Stimulated activated CD8-positive, alpha-beta memory T cell treated with anti-CD3 and anti-CD28 coated beads, Interleukin-15, amount 100 ng/mL, for 4 hours (primary cell): Measurements from ENCODE around the gene PLA2G2A.

Experiments
- DNase-seq, 2 donors: peaks; one replicate each; pipeline ENCODE4 v3.0.0-alpha.2; 2020; ENCODE audit warnings: low read depth in 2 of 2

Gene PLA2G2A

GRCh38 chr1:19973616-19974015, 5.8 kb downstream of the PLA2G2A start:
- DNase-seq = no peak

GRCh38 chr1:19971664-19972063, 7.8 kb downstream of the PLA2G2A start:
- DNase-seq = no peak

GRCh38 chr1:19969898-19970660, 9.3 kb downstream of the PLA2G2A start:
- no peak for DNase-seq

- no peak for DNase-seq
Observed at GRCh38 chr1:19967808-19968207, 11.6 kb downstream of the PLA2G2A start.

- DNase-seq = no peak
Observed at GRCh38 chr1:19964542-19964941, 14.9 kb downstream of the PLA2G2A start.

GRCh38 chr1:19963636-19964035, 15.8 kb downstream of the PLA2G2A start:
- DNase-seq = no peak

GRCh38 chr1:19960591-19960990, 18.8 kb downstream of the PLA2G2A start:
- no peak for DNase-seq

- no peak for DNase-seq
Observed at GRCh38 chr1:19957779-19958178, 21.6 kb downstream of the PLA2G2A start.

- DNase-seq = no peak
Observed at GRCh38 chr1:19955534-19956170, 23.8 kb downstream of the PLA2G2A start.

- DNase-seq = no peak
Observed at GRCh38 chr1:19954059-19954458, 25.4 kb downstream of the PLA2G2A start.

GRCh38 chr1:19949016-19949415, 30.4 kb downstream of the PLA2G2A start:
- DNase-seq = no peak

GRCh38 chr1:19946971-19947370, 32.4 kb downstream of the PLA2G2A start:
- no peak for DNase-seq

GRCh38 chr1:19946331-19946751, 33.1 kb downstream of the PLA2G2A start:
- no peak for DNase-seq

- no peak for DNase-seq
Observed at GRCh38 chr1:19945914-19946313, 33.5 kb downstream of the PLA2G2A start.

- DNase-seq = no peak
Observed at GRCh38 chr1:19942657-19943056, 36.8 kb downstream of the PLA2G2A start.

GRCh38 chr1:19942088-19942487, 37.3 kb downstream of the PLA2G2A start:
- no peak for DNase-seq

- DNase-seq = no peak
Observed at GRCh38 chr1:19941206-19941568, 38.2 kb downstream of the PLA2G2A start.

GRCh38 chr1:19940486-19941205, 38.8 kb downstream of the PLA2G2A start:
- no peak for DNase-seq

- DNase-seq = no peak
Observed at GRCh38 chr1:19938472-19938871, 40.9 kb downstream of the PLA2G2A start.

GRCh38 chr1:19936061-19936750, 43.2 kb downstream of the PLA2G2A start:
- no peak for DNase-seq

- no peak for DNase-seq
Observed at GRCh38 chr1:19934336-19934735, 45.1 kb downstream of the PLA2G2A start.

GRCh38 chr1:19932866-19933265, 46.6 kb downstream of the PLA2G2A start:
- DNase-seq = no peak
